HUDEP-2 (cell line): ENCODE data around the gene ALG1.
"Not testable (repeated sequence)": the region's sequence is repeated elsewhere in the genome, so short reads cannot be mapped to it uniquely, and the experiment has no call there.

Experiments
- DNase-seq, 76 experiments: peaks; one replicate each; lab custom pipeline; 2025; ENCODE audit not compliant: unreplicated experiment in 76 of 76; lab: John Stamatoyannopoulos, UW

ALG1 gene

GRCh38 chr16:5072334-5073278 lies 963 bp downstream of the ALG1 start:
- DNase-seq = no peak

GRCh38 chr16:5073279-5073629 lies 1.6 kb downstream of the ALG1 start:
- no peak for DNase-seq

- not testable (repeated sequence) for DNase-seq
These were observed 2.1 kb downstream of the ALG1 start for GRCh38 chr16:5073771-5074170.

GRCh38 chr16:5075637-5076036 lies 4.0 kb downstream of the ALG1 start:
- DNase-seq = no peak

GRCh38 chr16:5077304-5077703 lies 5.7 kb downstream of the ALG1 start:
- DNase-seq = no peak

GRCh38 chr16:5078626-5079025 lies 7.0 kb downstream of the ALG1 start:
- DNase-seq = no peak

GRCh38 chr16:5080461-5080860 lies 8.8 kb downstream of the ALG1 start:
- not testable (repeated sequence) for DNase-seq

- DNase-seq = not testable (repeated sequence)
These were observed 9.4 kb downstream of the ALG1 start for GRCh38 chr16:5080996-5081395.

- not testable (repeated sequence) for DNase-seq
These were observed 12.0 kb downstream of the ALG1 start for GRCh38 chr16:5083646-5084045.

GRCh38 chr16:5084099-5084731 lies 12.6 kb downstream of the ALG1 start:
- not testable (repeated sequence) for DNase-seq

- DNase-seq = peak in 52 of 76 experiments; percentile 5 to 60 (median 28)
These were observed 13.2 kb downstream of the ALG1 start for GRCh38 chr16:5084802-5085201.

GRCh38 chr16:5085716-5086115 lies 14.1 kb downstream of the ALG1 start:
- DNase-seq = not testable (repeated sequence)

GRCh38 chr16:5088086-5088790 lies 16.6 kb downstream of the ALG1 start:
- DNase-seq = not testable (repeated sequence)

- not testable (repeated sequence) for DNase-seq
These were observed 17.3 kb downstream of the ALG1 start for GRCh38 chr16:5088936-5089335.

GRCh38 chr16:5089911-5090555 lies 18.4 kb downstream of the ALG1 start:
- DNase-seq = not testable (repeated sequence)

GRCh38 chr16:5090592-5090991 lies 18.9 kb downstream of the ALG1 start:
- DNase-seq = not testable (repeated sequence)

- DNase-seq = not testable (repeated sequence)
These were observed 21.4 kb downstream of the ALG1 start for GRCh38 chr16:5093081-5093480.

- not testable (repeated sequence) for DNase-seq
These were observed 22.1 kb downstream of the ALG1 start for GRCh38 chr16:5093746-5094145.

- DNase-seq = not testable (repeated sequence)
These were observed 23.6 kb downstream of the ALG1 start for GRCh38 chr16:5095145-5095830.

- DNase-seq = not testable (repeated sequence)
These were observed 24.9 kb downstream of the ALG1 start for GRCh38 chr16:5096437-5097060.
